Measurements from ENCODE around the gene UTP14A. TPM values are rescaled to one million over a fixed set of nuclear protein-coding genes. Genes with fewer than 3 reads are reported as not detected.

The UTP14A gene, protein sequence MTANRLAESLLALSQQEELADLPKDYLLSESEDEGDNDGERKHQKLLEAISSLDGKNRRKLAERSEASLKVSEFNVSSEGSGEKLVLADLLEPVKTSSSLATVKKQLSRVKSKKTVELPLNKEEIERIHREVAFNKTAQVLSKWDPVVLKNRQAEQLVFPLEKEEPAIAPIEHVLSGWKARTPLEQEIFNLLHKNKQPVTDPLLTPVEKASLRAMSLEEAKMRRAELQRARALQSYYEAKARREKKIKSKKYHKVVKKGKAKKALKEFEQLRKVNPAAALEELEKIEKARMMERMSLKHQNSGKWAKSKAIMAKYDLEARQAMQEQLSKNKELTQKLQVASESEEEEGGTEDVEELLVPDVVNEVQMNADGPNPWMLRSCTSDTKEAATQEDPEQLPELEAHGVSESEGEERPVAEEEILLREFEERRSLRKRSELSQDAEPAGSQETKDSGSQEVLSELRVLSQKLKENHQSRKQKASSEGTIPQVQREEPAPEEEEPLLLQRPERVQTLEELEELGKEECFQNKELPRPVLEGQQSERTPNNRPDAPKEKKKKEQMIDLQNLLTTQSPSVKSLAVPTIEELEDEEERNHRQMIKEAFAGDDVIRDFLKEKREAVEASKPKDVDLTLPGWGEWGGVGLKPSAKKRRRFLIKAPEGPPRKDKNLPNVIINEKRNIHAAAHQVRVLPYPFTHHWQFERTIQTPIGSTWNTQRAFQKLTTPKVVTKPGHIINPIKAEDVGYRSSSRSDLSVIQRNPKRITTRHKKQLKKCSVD
- total RNA-seq, result 16.7 and 24.5 TPM in 2 replicates

DNA sequence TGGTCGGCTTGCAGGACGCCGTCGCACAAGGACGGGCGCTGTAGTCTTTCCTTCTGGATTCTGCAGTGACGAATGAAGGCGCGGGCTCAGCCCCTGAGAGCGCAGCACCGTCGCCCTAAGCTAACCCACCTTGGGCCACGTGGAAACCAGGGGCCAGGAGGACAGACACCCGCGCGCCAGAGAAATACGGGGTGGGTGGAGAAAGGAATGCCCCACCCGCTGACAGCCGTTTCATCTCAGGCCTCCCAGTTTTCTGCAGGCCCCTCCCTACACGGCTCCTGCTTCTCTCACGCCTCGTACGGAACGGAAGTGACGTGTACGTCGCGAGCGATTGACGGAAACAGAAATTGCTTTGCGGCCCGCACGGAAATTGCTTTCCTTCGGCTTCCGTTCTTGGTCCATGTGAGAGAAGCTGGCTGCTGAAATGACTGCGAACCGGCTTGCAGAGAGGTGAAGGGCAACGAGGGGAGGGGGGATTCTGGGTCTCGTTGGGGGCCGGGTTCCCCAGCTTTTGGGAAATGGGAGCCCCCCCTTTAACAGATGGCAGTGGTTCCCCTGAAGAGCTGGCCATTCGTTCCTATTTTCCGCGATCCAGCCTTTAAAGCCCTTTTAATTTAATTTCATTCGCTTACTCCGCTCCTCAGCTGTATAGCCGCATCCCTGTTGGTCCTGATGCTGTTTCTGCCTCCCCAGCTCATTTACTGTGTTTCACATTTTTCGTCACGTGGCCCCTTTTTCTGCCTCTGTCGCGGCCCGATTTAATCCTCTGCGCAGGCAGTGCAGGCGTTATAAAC is at the start of gene UTP14A:
UTP14A (plus strand) TSS at position 378 of the 794 bp plus-strand sequence; CDS start at position 425, 47 bp downstream.

Other genes with a start within 250 kb of the UTP14A start
- not detected in 2 replicates for gene XPNPEP2, start 167.2 kb upstream of the UTP14A start, total RNA-seq
- gene SASH3, start 126.2 kb upstream of the UTP14A start, total RNA-seq, result not detected in 2 replicates
- 22.4 and 25.9 TPM in 2 replicates for gene ZDHHC9, start 62.3 kb upstream of the UTP14A start, total RNA-seq
- 1.7 and 2.2 TPM in 2 replicates for gene BCORL1, start 76.5 kb downstream of the UTP14A start, total RNA-seq
- 16.9 and 19.4 TPM in 2 replicates for gene ELF4, start 204.3 kb downstream of the UTP14A start, total RNA-seq